Type B pancreatic cell (in vitro differentiated cells): ENCODE data around the gene NCKAP1. TPM values are rescaled to one million over a fixed set of nuclear protein-coding genes. Genes with fewer than 3 reads are reported as not detected.

Experiments
- DNase-seq: peaks from one replicate; pipeline ENCODE4 v3.0.0; 2021; ENCODE audit warnings: mixed read lengths; ENCODE audit not compliant: unreplicated experiment; ENCODE audit errors: extremely low spot score
- H3K27ac Mint-ChIP-seq: 2 replicates; pipeline ENCODE4 v1.8.0; 2021; ENCODE audit warnings: mild to moderate bottlenecking, mixed read lengths
- H3K27me3 Mint-ChIP-seq: 2 replicates; pipeline ENCODE4 v1.8.0; 2021; ENCODE audit warnings: mixed read lengths
- H3K36me3 Mint-ChIP-seq: 2 replicates; pipeline ENCODE4 v1.8.0; 2021; ENCODE audit warnings: mixed read lengths
- H3K4me1 Mint-ChIP-seq: one replicate; pipeline ENCODE4 v1.8.0; 2021; ENCODE audit warnings: mixed read lengths; ENCODE audit not compliant: unreplicated experiment
- H3K4me3 Mint-ChIP-seq: 2 replicates; pipeline ENCODE4 v1.8.0; 2021; ENCODE audit warnings: mild to moderate bottlenecking, mixed read lengths
- H3K9me3 Mint-ChIP-seq: 2 replicates; pipeline ENCODE4 v1.8.0; 2021; ENCODE audit warnings: mixed read lengths
- CTCF ChIP-seq: fragments of 200-600 bp; sonication (generic); conservative IDR thresholded peaks from 2 replicates; pipeline ENCODE4 v1.5.0; 2021; ENCODE audit warnings: antibody characterized with exemption, mild to moderate bottlenecking
- total RNA-seq: library from RNA; stranded (reverse); gene quantifications from 2 replicates; pipeline ENCODE4 v1.2.1, GENCODE V29; 2021; ENCODE audit warnings: low replicate concordance

The NCKAP1 gene
- total RNA-seq, 1 donor from 2014 or later: 104 TPM

DNA sequence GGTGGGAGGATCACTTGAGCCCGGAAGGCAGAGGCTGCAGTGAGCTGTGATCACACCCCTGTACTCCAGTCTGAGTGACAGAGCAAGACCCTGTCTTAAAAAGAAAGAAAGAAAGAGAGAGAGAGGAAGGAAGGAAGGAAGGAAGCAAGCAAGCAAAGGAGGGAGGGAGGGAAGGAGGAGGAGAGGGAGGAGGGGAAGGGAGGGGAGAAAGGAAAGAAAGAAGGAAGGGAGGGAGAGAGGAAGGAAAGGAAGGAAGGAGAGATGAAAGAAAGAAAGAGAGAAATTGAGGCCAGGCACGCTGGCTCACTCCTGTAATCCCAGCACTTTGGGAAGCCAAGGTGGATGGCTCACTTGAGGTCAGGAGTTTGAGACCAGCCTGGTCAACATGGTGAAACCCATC, 2.3 kb upstream of the NCKAP1 start:
- no peak for TF ChIP-seq CTCF
- peaks cover 12% of the 10 kb centered on the region for H3K4me1 Mint-ChIP-seq
- no peak for DNase-seq

GRCh38 chr2:183037553-183038340, 510 bp downstream of the NCKAP1 start:
- H3K27ac Mint-ChIP-seq: peak overlapping the region; percentile 99
- H3K9me3 Mint-ChIP-seq: no peaks in the 10 kb centered on the region
- peaks cover 16% of the 10 kb centered on the region for H3K27me3 Mint-ChIP-seq
- no peaks in the 10 kb centered on the region for H3K36me3 Mint-ChIP-seq
- no peak for DNase-seq
- peaks cover 37% of the 10 kb centered on the region for H3K4me1 Mint-ChIP-seq
- TF ChIP-seq CTCF: no peak
- peak overlapping the region; percentile 95 for H3K4me3 Mint-ChIP-seq

More for the DNA sequence above, 2.3 kb upstream of the NCKAP1 start:
- no peaks in the 10 kb centered on the region for H3K9me3 Mint-ChIP-seq
- H3K36me3 Mint-ChIP-seq: no peaks in the 10 kb centered on the region
- peaks cover 21% of the 10 kb centered on the region for H3K27me3 Mint-ChIP-seq
- no peak overlapping the region for H3K4me3 Mint-ChIP-seq
- H3K27ac Mint-ChIP-seq: no peak overlapping the region

DNA sequence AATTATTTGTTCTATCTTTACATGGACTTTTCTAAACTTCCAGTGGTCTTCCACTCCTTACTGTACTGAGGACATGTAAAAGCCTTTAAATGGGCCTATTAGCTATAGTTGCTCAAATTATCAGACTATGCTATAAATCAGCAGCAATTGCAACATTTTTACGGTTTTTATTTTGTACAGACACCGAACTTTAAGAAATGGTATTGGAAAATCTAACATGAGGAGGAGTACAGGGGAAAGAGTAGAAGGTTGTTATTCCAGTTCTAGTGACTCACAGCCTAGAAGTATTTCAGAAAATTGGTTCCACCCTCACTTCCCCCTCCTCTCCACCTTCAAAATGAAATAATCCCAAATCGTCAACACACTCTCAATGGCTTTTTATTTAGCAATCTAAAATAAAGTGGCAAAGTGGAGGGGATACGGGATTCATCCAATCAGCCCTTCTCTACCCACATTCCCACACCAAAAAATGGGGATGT, 1.1 kb downstream of the NCKAP1 start:
- Mint-ChIP-seq H3K4me3 (peak overlapping the region; percentile 95), H3K27ac (peak overlapping the region; percentile 99), H3K4me1 (peaks cover 38% of the 10 kb centered on the region), H3K9me3 (no peaks in the 10 kb centered on the region), H3K36me3 (no peaks in the 10 kb centered on the region), H3K27me3 (peaks cover 15% of the 10 kb centered on the region)
- no peak for TF ChIP-seq CTCF
- no peak for DNase-seq

DNA sequence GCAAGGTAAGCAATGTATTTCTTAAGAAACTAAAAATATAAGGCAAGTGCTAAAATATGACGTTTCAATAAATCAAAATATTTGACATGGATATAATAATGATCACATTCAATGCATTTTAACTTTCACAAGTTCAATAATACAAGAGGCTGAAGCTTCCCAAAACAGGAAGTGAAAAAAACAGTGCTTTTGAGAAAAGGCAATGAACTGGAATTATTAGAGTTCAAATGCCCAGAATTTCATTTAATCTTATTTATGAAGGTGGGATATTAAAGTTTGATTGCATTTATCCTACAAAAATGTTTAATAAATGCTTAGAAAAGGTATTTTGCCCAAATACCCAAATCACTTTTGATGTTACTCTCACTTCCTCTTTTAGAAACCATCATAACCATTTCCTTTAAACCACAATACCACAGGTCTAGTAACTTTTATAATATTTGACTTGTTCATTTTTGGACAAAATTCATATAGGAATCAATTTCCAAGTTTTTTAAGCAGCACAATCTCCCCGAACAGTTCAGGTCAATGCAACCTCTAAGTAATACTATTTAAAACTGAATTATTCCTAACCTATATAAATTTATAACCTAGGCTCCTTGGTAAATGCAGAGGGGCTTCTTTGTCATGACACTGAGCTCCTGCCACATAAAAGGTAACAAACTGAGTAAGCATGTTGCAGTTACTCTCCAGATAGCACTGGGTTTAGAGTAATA, 2.1 kb downstream of the NCKAP1 start:
- DNase-seq: no peak
- TF ChIP-seq CTCF: no peak
- H3K9me3 Mint-ChIP-seq: no peaks in the 10 kb centered on the region
- no peaks in the 10 kb centered on the region for H3K36me3 Mint-ChIP-seq
- H3K4me3 Mint-ChIP-seq: peak overlapping the region; percentile 95
- H3K4me1 Mint-ChIP-seq: peaks cover 42% of the 10 kb centered on the region
- H3K27me3 Mint-ChIP-seq: peaks cover 12% of the 10 kb centered on the region
- H3K27ac Mint-ChIP-seq: peak overlapping the region; percentile 99

GRCh38 chr2:183035298-183035953, 2.8 kb downstream of the NCKAP1 start:
- no peak for DNase-seq
- H3K4me1 Mint-ChIP-seq: peaks cover 42% of the 10 kb centered on the region
- no peaks in the 10 kb centered on the region for H3K9me3 Mint-ChIP-seq
- H3K4me3 Mint-ChIP-seq: peak overlapping the region; percentile 95
- H3K36me3 Mint-ChIP-seq: no peaks in the 10 kb centered on the region
- no peak for TF ChIP-seq CTCF
- H3K27me3 Mint-ChIP-seq: peaks cover 12% of the 10 kb centered on the region
- peak overlapping the region; percentile 91 for H3K27ac Mint-ChIP-seq
